ENCODE results near the gene ITPRID2. TPM values are rescaled to one million over a fixed set of nuclear protein-coding genes. Genes with fewer than 3 reads are reported as not detected.

Gene ITPRID2
- total and polyA plus RNA-seq, 10 of the 15 experiments (the other 5 are each of a cell fraction or from before 2014, with no cell fraction given): 4.7 to 23.7 (median 13.1) TPM

DNA sequence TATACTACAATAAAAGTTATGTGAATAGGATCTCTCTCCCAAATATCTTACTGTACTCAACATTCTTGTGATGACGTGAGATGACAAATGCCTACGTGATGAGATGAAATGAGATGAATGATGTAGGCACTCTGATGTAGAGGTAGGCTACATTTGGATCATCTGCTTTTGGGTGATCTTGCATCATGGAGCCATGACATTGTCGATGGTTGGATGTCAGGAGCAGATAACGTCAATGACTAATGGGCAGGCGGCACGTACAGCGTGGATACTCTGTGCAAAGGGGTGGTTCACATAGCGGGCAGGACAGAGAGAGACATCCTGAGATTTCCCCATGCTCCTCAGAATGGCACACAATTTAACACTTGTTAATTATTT, 53.4 kb downstream of the ITPRID2 start (continued):
- TF ChIP-seq, protein P1, sequence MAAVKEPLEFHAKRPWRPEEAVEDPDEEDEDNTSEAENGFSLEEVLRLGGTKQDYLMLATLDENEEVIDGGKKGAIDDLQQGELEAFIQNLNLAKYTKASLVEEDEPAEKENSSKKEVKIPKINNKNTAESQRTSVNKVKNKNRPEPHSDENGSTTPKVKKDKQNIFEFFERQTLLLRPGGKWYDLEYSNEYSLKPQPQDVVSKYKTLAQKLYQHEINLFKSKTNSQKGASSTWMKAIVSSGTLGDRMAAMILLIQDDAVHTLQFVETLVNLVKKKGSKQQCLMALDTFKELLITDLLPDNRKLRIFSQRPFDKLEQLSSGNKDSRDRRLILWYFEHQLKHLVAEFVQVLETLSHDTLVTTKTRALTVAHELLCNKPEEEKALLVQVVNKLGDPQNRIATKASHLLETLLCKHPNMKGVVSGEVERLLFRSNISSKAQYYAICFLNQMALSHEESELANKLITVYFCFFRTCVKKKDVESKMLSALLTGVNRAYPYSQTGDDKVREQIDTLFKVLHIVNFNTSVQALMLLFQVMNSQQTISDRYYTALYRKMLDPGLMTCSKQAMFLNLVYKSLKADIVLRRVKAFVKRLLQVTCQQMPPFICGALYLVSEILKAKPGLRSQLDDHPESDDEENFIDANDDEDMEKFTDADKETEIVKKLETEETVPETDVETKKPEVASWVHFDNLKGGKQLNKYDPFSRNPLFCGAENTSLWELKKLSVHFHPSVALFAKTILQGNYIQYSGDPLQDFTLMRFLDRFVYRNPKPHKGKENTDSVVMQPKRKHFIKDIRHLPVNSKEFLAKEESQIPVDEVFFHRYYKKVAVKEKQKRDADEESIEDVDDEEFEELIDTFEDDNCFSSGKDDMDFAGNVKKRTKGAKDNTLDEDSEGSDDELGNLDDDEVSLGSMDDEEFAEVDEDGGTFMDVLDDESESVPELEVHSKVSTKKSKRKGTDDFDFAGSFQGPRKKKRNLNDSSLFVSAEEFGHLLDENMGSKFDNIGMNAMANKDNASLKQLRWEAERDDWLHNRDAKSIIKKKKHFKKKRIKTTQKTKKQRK (IDR thresholded peaks at IDR 0.05; ENCODE audit: low read depth, low read length): no peak
- no peak for TF ChIP-seq ETV6 (conservative IDR thresholded peaks at IDR 0.05 in 1 of 2, IDR thresholded peaks at IDR 0.05 in 1 of 2; ENCODE audit: borderline replicate concordance in 1 of 2, low read depth in 1 of 2)
- no peak for TF ChIP-seq RFX5 (IDR thresholded peaks at IDR 0.05; ENCODE audit: low read depth, low read length)
- TF ChIP-seq TCF12 (IDR thresholded peaks at IDR 0.05; ENCODE audit: low read depth, low read length): no peak
- no peak for TF ChIP-seq POLR2AphosphoS2 (IDR thresholded peaks at IDR 0.05; ENCODE audit: low read depth, low read length)
- TF ChIP-seq SIN3A (IDR thresholded peaks at IDR 0.05; ENCODE audit: low read depth, low read length): no peak
- no peak for TF ChIP-seq ATF7 (IDR thresholded peaks at IDR 0.05; ENCODE audit: low read depth)
- TF ChIP-seq, protein P2, sequence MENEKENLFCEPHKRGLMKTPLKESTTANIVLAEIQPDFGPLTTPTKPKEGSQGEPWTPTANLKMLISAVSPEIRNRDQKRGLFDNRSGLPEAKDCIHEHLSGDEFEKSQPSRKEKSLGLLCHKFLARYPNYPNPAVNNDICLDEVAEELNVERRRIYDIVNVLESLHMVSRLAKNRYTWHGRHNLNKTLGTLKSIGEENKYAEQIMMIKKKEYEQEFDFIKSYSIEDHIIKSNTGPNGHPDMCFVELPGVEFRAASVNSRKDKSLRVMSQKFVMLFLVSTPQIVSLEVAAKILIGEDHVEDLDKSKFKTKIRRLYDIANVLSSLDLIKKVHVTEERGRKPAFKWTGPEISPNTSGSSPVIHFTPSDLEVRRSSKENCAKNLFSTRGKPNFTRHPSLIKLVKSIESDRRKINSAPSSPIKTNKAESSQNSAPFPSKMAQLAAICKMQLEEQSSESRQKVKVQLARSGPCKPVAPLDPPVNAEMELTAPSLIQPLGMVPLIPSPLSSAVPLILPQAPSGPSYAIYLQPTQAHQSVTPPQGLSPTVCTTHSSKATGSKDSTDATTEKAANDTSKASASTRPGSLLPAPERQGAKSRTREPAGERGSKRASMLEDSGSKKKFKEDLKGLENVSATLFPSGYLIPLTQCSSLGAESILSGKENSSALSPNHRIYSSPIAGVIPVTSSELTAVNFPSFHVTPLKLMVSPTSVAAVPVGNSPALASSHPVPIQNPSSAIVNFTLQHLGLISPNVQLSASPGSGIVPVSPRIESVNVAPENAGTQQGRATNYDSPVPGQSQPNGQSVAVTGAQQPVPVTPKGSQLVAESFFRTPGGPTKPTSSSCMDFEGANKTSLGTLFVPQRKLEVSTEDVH (IDR thresholded peaks at IDR 0.05; ENCODE audit: low read depth, partially characterized antibody): no peak
- no peak for TF ChIP-seq TARDBP (IDR thresholded peaks at IDR 0.05; ENCODE audit: borderline replicate concordance)
